ENCODE results near the gene RABGAP1L. TPM values are rescaled to one million over a fixed set of nuclear protein-coding genes. Genes with fewer than 3 reads are reported as not detected.

Gene RABGAP1L
- total and polyA plus RNA-seq, 2 of the 8 experiments (the other 6 are each of a cell fraction or from before 2014, with no cell fraction given), result 33.3 to 156 TPM

DNA sequence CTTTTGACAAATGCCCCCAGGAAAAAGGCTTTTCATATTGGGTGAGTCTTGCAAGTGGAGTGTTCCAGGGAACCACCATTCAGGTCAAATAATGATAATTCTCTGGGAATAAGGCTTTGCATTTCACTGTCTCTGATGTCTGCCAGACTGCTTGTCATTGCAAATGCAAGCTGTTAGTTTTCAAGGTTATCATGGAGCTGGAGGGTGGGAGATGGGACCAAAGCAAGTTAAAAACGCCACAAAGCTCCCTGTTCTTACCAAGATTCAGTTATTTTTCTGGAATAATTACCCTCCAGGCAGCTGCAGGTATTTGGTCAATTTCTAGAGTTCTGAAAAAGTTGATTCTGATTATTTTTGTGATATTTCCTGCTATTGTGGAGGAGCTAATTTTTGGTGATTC is 498.6 kb downstream of the RABGAP1L start:
- Histone ChIP-seq H3K4me1 (replicated peaks in 1 of 4; ENCODE audit: control insufficient read depth in 3 of 4, insufficient read depth in 4 of 4, low read length in 3 of 4) (peaks cover 0 to 4% (median 0%) of the 10 kb centered on the region in 4 experiments; a peak in 2 of 7 replicates), H3K18ac (ENCODE audit: extremely low read depth, low read length) (no peak overlapping the region), H2BK20ac (ENCODE audit: low read length) (no peak overlapping the region), H3K56ac (replicated peaks; ENCODE audit: insufficient read length, low read depth, low read length) (no peak overlapping the region), H3K4ac (replicated peaks; ENCODE audit: insufficient read length, low read depth, low read length) (no peak overlapping the region), H3K14ac (ENCODE audit: insufficient read length) (no peak overlapping the region), H2BK5ac (ENCODE audit: low read depth, low read length) (no peak overlapping the region), H4K20me1 (replicated peaks in 1 of 2; ENCODE audit: control insufficient read depth in 1 of 2, insufficient read depth in 2 of 2, low read length in 2 of 2) (no peaks in the 10 kb centered on the region), H4K5ac (ENCODE audit: insufficient read length, low read depth, low read length) (no peak overlapping the region), H3K9me3 (ENCODE audit: insufficient read depth in 2 of 2, low read depth in 1 of 2, low read length in 1 of 2) (peaks cover 0 to 4% of the 10 kb centered on the region in 2 experiments; a peak in 1 of 4 replicates), H3K79me2 (ENCODE audit: control insufficient read depth in 1 of 2, insufficient read depth in 2 of 2, low read length in 2 of 2) (no peaks in the 10 kb centered on the region), H4K91ac (replicated peaks; ENCODE audit: insufficient read length, low read length) (no peak overlapping the region), H3K23ac (ENCODE audit: insufficient read length) (no peak overlapping the region), H3K79me1 (ENCODE audit: low read depth, low read length) (no peaks in the 10 kb centered on the region), H3K9ac (replicated peaks in 1 of 4; ENCODE audit: extremely low read depth in 1 of 4, low read depth in 3 of 4, low read length in 3 of 4) (no peak overlapping the region), H2BK15ac (ENCODE audit: low read length) (no peak overlapping the region), H2AFZ (ENCODE audit: low read length) (no peak overlapping the region), H3K4me2 (ENCODE audit: insufficient read depth in 1 of 2, low read depth in 2 of 2, low read length in 2 of 2) (no peak overlapping the region), H3K27me3 (replicated peaks in 1 of 4; ENCODE audit: control insufficient read depth in 3 of 4, extremely low read depth in 1 of 4, insufficient read depth in 3 of 4, low read length in 3 of 4) (no peaks in the 10 kb centered on the region), H2BK12ac (ENCODE audit: low read depth, low read length) (no peak overlapping the region), H2AK5ac (ENCODE audit: low read depth, low read length) (no peak overlapping the region), H3K23me2 (ENCODE audit: low read depth, low read length) (no peaks in the 10 kb centered on the region), H3K4me3 (ENCODE audit: extremely low read depth in 1 of 4, insufficient read depth in 2 of 4, low read depth in 3 of 4, low read length in 4 of 4) (no peak overlapping the region), H3K36me3 (ENCODE audit: control insufficient read depth in 2 of 4, insufficient read depth in 4 of 4, low read length in 3 of 4) (no peaks in the 10 kb centered on the region), H2BK120ac (replicated peaks; ENCODE audit: low read depth, low read length) (no peak overlapping the region), H4K8ac (ENCODE audit: extremely low read depth, insufficient read depth, low read length) (no peak overlapping the region), H3K27ac (ENCODE audit: low read depth, low read length) (no peak overlapping the region)
- ChIA-PET CTCF (ENCODE audit: partially characterized antibody) (interaction anchor here (1.1 kb wide), 1 partner anchor 8 kb away, joined by 3 read pairs; no protein-coding TSS in a partner anchor), POLR2A (ENCODE audit: partially characterized antibody) (no interaction called here)
- 92% methylated on average over 1 of the region's 1 CpG; no CpG with 5 or more reads in 1 of the 2 experiments for WGBS, 2 experiments (ENCODE audit: extremely low coverage in 1 of 2, insufficient coverage in 1 of 2, insufficient read length in 1 of 2, insufficient replicate concordance in 2 of 2, low coverage in 1 of 2, low lambda C conversion rate in 2 of 2, missing lambda C conversion rate in 1 of 2)
- TF ChIP-seq EP300 (IDR thresholded peaks at IDR 0.05; ENCODE audit: borderline replicate concordance in 1 of 2, low read depth in 2 of 2, low read length in 2 of 2), result no peak
- no peak for TF ChIP-seq TEAD4 (IDR thresholded peaks at IDR 0.05; ENCODE audit: low read depth, low read length)
- no peak for DNase-seq (ENCODE audit: low read depth in 1 of 2, low spot score in 2 of 2)
- no peak for FAIRE-seq

All from H1 (cell line).